Measurements from ENCODE around the gene ISG20. TPM values are rescaled to one million over a fixed set of nuclear protein-coding genes. Genes with fewer than 3 reads are reported as not detected.

The ISG20 gene
- total RNA-seq, 1 donor from 2014 or later: 87.1 TPM

- Mint-ChIP-seq H3K27me3 (no peaks in the 10 kb centered on the region), H3K36me3 (ENCODE audit: low read depth) (peaks cover 63% of the 10 kb centered on the region), H3K4me1 (peaks cover 92% of the 10 kb centered on the region), H3K4me3 (peak overlapping the region; percentile 66), H3K27ac (peak overlapping the region; percentile 96), H3K9me3 (no peaks in the 10 kb centered on the region)
- intact Hi-C loops (cut with micrococcal nuclease): no loop called here
- ChIA-PET POLR2A (interaction anchor here (0.9 to 1.7 kb wide), 7 partner anchors 10 to 439 kb away, joined by 3 to 6 read pairs (median 4); partner anchors contain the start of genes ABHD2 and AEN), CTCF (interaction anchor here (0.6 to 1.5 kb wide), 3 partner anchors 15 to 1353 kb away, joined by 3 read pairs; no protein-coding TSS in a partner anchor)
- TF ChIP-seq CTCF (IDR thresholded peaks at IDR 0.05): no peak
- DNase-seq (peak; percentile 44), ATAC-seq (ENCODE audit: low read depth) (peak; percentile 83)
Observed at GRCh38 chr15:88649286-88649733, 10.5 kb downstream of the ISG20 start.

GRCh38 chr15:88649753-88650551 is 11.1 kb downstream of the ISG20 start:
- peak overlapping the region; percentile 66 for H3K4me3 Mint-ChIP-seq
- TF ChIP-seq CTCF (IDR thresholded peaks at IDR 0.05): no peak
- ChIA-PET POLR2A (interaction anchor here (0.5 to 1.7 kb wide), 8 partner anchors 9 to 438 kb away, joined by 3 to 6 read pairs (median 4); partner anchors contain the start of genes ABHD2 and AEN), CTCF (interaction anchor here (0.6 to 1.5 kb wide), 3 partner anchors 14 to 1352 kb away, joined by 3 read pairs; no protein-coding TSS in a partner anchor)
- intact Hi-C loops (cut with micrococcal nuclease): no loop called here
- no peaks in the 10 kb centered on the region for H3K27me3 Mint-ChIP-seq
- no peak for ATAC-seq (ENCODE audit: low read depth)
- no peaks in the 10 kb centered on the region for H3K9me3 Mint-ChIP-seq
- H3K36me3 Mint-ChIP-seq (ENCODE audit: low read depth): peaks cover 63% of the 10 kb centered on the region
- DNase-seq: peak; percentile 13
- peaks cover 92% of the 10 kb centered on the region for H3K4me1 Mint-ChIP-seq
- H3K27ac Mint-ChIP-seq: peak overlapping the region; percentile 96

GRCh38 chr15:88650556-88650955 is 11.7 kb downstream of the ISG20 start:
- intact Hi-C loops (cut with micrococcal nuclease): no loop called here
- peak; percentile 12 for DNase-seq
- H3K4me1 Mint-ChIP-seq: peaks cover 92% of the 10 kb centered on the region
- CTCF ChIA-PET: no interaction called here
- ATAC-seq (ENCODE audit: low read depth): no peak
- peak overlapping the region; percentile 77 for H3K27ac Mint-ChIP-seq
- H3K27me3 Mint-ChIP-seq: no peaks in the 10 kb centered on the region
- POLR2A ChIA-PET: interaction anchor here (0.9 to 1.1 kb wide), 2 partner anchors 14 to 15 kb away, joined by 3 to 4 read pairs; no protein-coding TSS in a partner anchor
- no peak overlapping the region for H3K4me3 Mint-ChIP-seq
- H3K36me3 Mint-ChIP-seq (ENCODE audit: low read depth): peaks cover 59% of the 10 kb centered on the region
- H3K9me3 Mint-ChIP-seq: no peaks in the 10 kb centered on the region
- TF ChIP-seq CTCF (IDR thresholded peaks at IDR 0.05): no peak

- Mint-ChIP-seq H3K4me1 (peaks cover 92% of the 10 kb centered on the region), H3K9me3 (no peaks in the 10 kb centered on the region), H3K27ac (peak overlapping the region; percentile 77), H3K4me3 (no peak overlapping the region), H3K27me3 (no peaks in the 10 kb centered on the region), H3K36me3 (ENCODE audit: low read depth) (peaks cover 53% of the 10 kb centered on the region)
- no peak for TF ChIP-seq CTCF (IDR thresholded peaks at IDR 0.05)
- DNase-seq (no peak), ATAC-seq (ENCODE audit: low read depth) (no peak)
- POLR2A ChIA-PET: no interaction called here
- CTCF ChIA-PET: no interaction called here
- intact Hi-C loops (cut with micrococcal nuclease): no loop called here
Observed at GRCh38 chr15:88651136-88651732, 12.4 kb downstream of the ISG20 start.

- ATAC-seq (ENCODE audit: low read depth) (no peak), DNase-seq (no peak)
- POLR2A ChIA-PET: no interaction called here
- no peak for TF ChIP-seq CTCF (IDR thresholded peaks at IDR 0.05)
- Mint-ChIP-seq H3K4me1 (peaks cover 91% of the 10 kb centered on the region), H3K36me3 (ENCODE audit: low read depth) (peaks cover 48% of the 10 kb centered on the region), H3K9me3 (no peaks in the 10 kb centered on the region), H3K4me3 (no peak overlapping the region), H3K27me3 (no peaks in the 10 kb centered on the region), H3K27ac (peak overlapping the region; percentile 77)
- CTCF ChIA-PET: no interaction called here
- intact Hi-C loops (cut with micrococcal nuclease): no loop called here
Observed at GRCh38 chr15:88651971-88652370, 13.2 kb downstream of the ISG20 start.
